ES-I3 (cell line): ENCODE data around the gene COG2.
"Not testable (repeated sequence)": the region's sequence is repeated elsewhere in the genome, so short reads cannot be mapped to it uniquely, and the experiment has no call there.

Experiments used
- H3K36me3 ChIP-seq: 2 replicates; pipeline ENCODE4 v1.6.1; 2013; ENCODE audit warnings: mild to moderate bottlenecking, low read length, control low read depth, moderate library complexity; ENCODE audit not compliant: insufficient read depth
- H3K4me1 ChIP-seq: 2 replicates; pipeline ENCODE4 v1.6.1; 2013; ENCODE audit warnings: mild to moderate bottlenecking, control low read depth, low read length; ENCODE audit not compliant: insufficient read depth
- H3K9ac ChIP-seq: 2 replicates; pipeline ENCODE4 v1.6.1; 2013; ENCODE audit warnings: low read depth, mild to moderate bottlenecking, low read length, moderate library complexity
- H3K9me3 ChIP-seq: 2 replicates; pipeline ENCODE4 v1.6.1; 2013; ENCODE audit warnings: mild to moderate bottlenecking, low read length, moderate library complexity; ENCODE audit not compliant: control insufficient read depth, insufficient read depth

COG2 gene

DNA sequence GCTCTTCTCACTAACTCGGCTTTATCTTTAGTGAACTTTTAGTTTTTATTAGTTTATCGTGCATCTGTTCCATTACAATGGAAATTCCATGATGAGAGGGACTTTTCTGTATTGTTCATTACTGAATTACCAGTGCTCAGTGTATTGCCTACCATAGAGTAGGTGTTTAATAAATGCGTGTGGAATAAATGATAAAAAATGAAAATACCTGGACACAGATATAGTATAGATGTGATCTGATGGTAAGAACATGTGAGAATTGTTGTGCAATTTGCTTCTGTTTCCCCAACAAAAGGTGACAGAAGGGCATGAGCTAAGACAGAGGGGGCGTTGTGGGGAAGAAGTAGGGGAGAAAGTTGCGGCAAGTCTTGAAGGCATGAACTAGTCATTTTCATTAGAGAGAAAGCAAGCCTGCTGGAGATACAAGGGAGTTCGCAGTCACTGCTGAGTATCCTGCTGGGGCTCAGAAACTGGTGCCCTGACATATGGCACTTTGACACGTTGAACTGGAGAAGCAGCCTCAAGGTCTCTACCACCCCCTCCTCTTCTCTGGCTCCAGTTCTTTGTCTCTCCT is 5.6 kb upstream of the COG2 start:
- no peaks in the 10 kb centered on the region for H3K4me1 ChIP-seq

DNA sequence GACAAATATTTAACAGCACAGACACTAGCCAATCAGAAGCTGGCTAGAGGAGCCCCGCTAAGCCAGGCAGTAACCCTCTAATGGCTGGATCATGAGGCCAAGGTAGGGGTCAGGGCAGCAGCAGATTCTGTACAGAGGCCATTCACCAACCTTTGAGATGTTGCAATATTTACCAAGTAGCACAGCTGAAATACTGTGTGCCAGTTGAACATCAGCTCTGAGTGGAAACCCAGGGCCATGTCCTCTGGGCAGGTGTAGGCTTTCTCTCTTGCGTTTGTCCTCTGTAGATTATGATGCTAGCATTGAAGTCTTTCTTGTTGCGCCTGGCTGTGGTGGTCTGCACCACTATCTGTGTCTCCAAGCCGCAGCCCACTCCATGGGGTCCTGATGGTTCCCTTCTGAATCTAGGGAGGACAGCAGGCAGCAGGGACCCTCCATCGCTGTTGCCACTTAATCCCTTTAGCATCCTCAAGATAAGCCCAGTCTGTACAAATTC is 2.5 kb upstream of the COG2 start:
- Histone ChIP-seq H3K9ac (no peak overlapping the region), H3K9me3 (no peaks in the 10 kb centered on the region), H3K36me3 (no peaks in the 10 kb centered on the region), H3K4me1 (peaks cover 11% of the 10 kb centered on the region; the same call in 1 of the 2 replicates)

More for the DNA sequence above, 5.6 kb upstream of the COG2 start:
- H3K9ac ChIP-seq = no peak overlapping the region
- no peaks in the 10 kb centered on the region for H3K36me3 ChIP-seq
- peaks cover 2% of the 10 kb centered on the region; the same call in 1 of the 2 replicates for H3K9me3 ChIP-seq

DNA sequence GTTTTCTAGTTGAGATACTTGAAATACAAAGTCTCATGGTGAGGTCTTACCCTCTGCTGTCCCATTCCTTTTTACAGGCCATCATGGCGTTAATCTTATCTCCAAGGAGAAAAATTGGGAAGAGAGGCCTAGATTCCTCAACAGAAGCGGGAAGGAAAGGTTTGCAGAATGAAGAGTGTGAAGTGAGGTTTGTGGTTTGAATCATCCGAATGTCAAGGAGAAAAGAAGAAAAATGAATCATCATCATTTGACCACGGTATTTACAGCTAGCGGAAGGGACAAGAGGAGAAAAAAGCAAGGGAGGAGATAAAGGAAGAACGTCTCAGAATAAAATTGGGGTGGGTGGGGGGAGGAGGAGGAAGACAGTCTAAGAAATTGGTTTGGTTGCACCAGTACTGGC is 935 bp upstream of the COG2 start:
- peaks cover 11% of the 10 kb centered on the region; the same call in 1 of the 2 replicates for H3K4me1 ChIP-seq
- H3K9ac ChIP-seq = peak overlapping the region; percentile 85

DNA sequence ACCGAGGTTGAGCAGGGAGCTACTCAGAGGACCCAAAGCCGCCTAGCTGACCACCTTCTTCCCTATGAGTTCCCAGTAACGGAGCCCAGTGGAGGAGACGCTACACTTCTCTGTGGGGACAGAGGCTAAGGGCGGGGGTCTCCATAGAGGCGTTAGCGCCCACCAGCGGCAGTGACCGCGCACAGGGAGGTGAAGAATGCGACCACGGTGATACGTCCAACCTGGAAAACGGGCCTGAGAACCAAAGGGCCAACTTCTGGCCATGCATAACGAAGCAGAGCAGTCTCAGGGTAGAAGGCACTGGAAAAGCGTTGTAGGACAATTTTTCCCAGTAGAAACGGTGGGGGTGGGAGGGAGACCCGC is 400 bp upstream of the COG2 start:
- Histone ChIP-seq H3K4me1 (peaks cover 11% of the 10 kb centered on the region; the same call in 1 of the 2 replicates), H3K9me3 (no peaks in the 10 kb centered on the region), H3K9ac (peak overlapping the region; percentile 85), H3K36me3 (no peaks in the 10 kb centered on the region; the same call in 1 of the 2 replicates)

More for the DNA sequence above, 935 bp upstream of the COG2 start:
- H3K9me3 ChIP-seq = no peaks in the 10 kb centered on the region
- H3K36me3 ChIP-seq = no peaks in the 10 kb centered on the region; the same call in 1 of the 2 replicates

DNA sequence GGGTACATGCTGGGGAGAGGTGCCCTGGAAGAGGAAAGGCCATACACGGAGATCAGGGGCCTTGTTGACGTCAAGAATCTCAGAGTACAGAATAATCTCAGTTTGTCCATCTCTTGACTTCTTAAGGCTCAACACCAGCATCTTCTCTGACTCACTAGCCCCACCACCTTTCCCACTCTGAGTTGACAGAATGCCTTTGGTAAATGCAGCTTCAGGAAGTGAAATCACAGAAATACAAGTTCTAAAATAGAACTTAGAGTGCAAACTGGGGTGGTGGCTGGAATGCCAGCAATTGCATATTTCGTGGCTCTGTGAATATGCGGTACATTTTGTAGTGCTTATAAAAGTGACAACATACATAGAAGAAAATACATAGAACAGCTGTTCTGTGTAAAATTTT is 1.6 kb downstream of the COG2 start:
- no peaks in the 10 kb centered on the region for H3K9me3 ChIP-seq

GRCh38 chr1:230646710-230647302 is 4.5 kb downstream of the COG2 start:
- no peaks in the 10 kb centered on the region; the same call in 1 of the 2 replicates for H3K36me3 ChIP-seq
- H3K9ac ChIP-seq = no peak overlapping the region

More for the DNA sequence above, 1.6 kb downstream of the COG2 start:
- Histone ChIP-seq H3K36me3 (no peaks in the 10 kb centered on the region; the same call in 1 of the 2 replicates), H3K9ac (no peak overlapping the region), H3K4me1 (peaks cover 11% of the 10 kb centered on the region; the same call in 1 of the 2 replicates)

GRCh38 chr1:230647321-230647720 is 5.0 kb downstream of the COG2 start:
- Histone ChIP-seq H3K9ac (no peak overlapping the region), H3K36me3 (no peaks in the 10 kb centered on the region; the same call in 1 of the 2 replicates), H3K4me1 (peaks cover 11% of the 10 kb centered on the region; the same call in 1 of the 2 replicates), H3K9me3 (no peaks in the 10 kb centered on the region)

More at GRCh38 chr1:230646710-230647302, 4.5 kb downstream of the COG2 start:
- Histone ChIP-seq H3K9me3 (no peaks in the 10 kb centered on the region), H3K4me1 (peaks cover 11% of the 10 kb centered on the region; the same call in 1 of the 2 replicates)

DNA sequence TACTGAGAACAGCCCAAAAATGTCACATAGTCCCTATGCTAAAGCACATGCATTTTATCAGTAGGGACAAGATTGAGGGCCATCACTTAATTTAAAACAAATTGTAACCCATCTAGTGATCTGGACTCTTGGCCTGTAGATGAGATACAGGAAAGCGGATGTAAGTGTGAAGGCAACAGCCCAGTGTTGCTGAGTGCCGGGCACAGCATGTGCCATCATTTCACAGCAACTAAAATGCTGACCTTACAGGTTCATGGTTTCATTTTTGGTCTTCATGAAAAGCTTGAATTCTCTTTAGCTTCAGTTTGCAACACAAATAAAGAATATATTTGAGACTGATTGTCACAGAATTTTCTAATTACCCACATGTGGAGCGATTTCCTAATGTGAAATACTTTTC is 5.8 kb downstream of the COG2 start:
- Histone ChIP-seq H3K36me3 (no peaks in the 10 kb centered on the region; the same call in 1 of the 2 replicates), H3K9ac (no peak overlapping the region), H3K4me1 (peaks cover 11% of the 10 kb centered on the region; the same call in 1 of the 2 replicates), H3K9me3 (no peaks in the 10 kb centered on the region)

DNA sequence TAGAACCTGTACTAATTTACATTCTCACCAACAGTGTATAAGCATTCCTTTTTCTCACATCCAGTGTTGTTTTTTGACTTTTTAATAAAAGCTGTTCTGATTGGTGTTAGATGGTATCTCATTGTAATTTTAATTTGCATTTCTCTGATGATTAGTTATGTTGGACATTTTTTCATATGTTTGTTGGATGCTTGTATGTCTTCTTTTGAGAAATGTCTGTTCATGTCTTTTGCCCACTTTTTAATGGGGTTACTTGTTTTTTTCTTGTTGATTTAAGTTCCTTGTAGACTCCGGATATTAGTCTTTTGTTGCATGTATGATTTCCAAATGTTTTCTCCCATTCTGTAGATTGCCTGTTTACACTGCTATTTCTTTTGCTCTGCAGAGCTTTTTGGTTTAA is 8.0 kb downstream of the COG2 start:
- no peaks in the 10 kb centered on the region; the same call in 1 of the 2 replicates for H3K36me3 ChIP-seq
- H3K4me1 ChIP-seq = no peaks in the 10 kb centered on the region
- no peaks in the 10 kb centered on the region for H3K9me3 ChIP-seq
- H3K9ac ChIP-seq = no peak overlapping the region

DNA sequence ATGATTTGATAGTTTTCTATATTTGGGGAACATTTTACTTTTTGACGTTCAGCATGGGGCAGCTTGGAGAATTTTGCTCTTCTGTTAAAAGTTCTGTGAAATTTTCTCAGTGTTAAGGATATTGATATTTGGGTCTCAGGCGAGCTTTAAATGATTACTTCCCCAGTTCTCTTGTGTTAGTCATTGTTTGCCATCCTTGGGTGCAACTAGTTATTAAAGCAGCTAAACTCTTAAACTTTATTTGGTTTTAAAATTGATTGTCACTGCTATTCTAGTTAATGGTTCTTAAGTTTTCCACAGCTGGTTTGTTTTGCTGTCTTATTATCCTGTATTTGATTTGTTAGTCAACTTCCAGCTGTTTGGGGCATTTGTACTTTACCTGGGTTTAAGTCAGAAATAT is 9.0 kb downstream of the COG2 start:
- H3K9me3 ChIP-seq = no peaks in the 10 kb centered on the region
- H3K36me3 ChIP-seq = no peaks in the 10 kb centered on the region; the same call in 1 of the 2 replicates
- H3K9ac ChIP-seq = no peak overlapping the region
- no peaks in the 10 kb centered on the region for H3K4me1 ChIP-seq

DNA sequence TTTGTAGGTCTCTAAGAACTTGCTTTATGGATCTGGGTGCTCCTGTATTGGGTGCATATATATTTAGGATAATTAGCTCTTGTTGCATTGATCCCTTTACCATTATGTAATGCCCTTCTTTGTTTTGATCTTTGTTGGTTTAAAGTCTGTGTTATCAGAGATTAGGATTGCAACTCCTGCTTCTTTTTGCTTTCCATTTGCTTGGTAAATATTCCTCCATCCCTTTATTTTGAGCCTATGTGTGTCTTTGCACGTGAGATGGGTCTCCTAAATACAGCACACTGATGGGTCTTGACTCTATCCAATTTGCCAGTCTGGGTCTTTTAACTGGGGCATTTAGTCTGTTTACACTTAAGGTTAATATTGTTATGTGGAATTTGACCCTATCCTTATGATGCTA is 14.4 kb downstream of the COG2 start:
- not testable (repeated sequence) for H3K36me3 ChIP-seq, H3K9ac ChIP-seq, H3K4me1 ChIP-seq, H3K9me3 ChIP-seq

DNA sequence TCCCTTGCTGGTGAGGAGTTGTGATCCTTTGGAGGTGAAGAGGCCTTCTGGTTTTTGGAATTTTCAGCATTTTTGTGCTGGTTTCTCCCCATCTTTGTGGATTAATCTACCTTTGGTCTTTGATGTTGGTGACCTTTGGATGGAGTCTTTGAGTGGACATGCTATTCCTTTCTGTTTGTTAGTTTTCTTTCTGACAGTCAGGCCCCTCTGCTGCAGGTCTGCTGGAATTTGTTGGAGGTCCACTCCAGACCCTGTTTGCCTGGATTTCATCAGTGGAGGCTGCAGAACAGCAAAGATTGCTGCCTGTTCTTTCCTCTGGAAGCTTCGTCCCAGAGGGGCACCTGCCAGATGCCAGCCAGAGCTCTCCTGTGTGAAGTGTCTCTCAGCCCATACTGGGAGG is 15.8 kb downstream of the COG2 start:
- not testable (repeated sequence) for H3K36me3 ChIP-seq, H3K9me3 ChIP-seq, H3K9ac ChIP-seq, H3K4me1 ChIP-seq

DNA sequence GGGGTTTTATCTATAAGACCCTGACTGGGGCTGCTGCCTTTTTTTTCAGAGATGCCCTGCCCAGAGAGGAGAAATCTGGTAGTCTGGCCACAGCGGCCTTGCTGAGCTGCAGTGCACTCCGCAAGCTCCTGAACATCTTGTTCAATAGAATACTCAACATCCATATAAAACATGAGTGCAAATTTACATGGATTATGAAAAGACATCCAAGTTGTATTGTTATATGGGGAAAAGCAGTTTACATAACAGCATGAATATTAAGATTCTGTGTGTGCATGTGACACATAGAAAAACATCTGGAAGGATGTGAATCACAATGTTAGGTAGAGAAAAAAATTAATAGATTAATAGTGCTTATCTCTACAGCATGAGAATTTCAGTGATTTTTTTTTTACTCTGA is 16.4 kb downstream of the COG2 start:
- Histone ChIP-seq H3K9ac (no peak overlapping the region), H3K36me3 (peaks cover 3% of the 10 kb centered on the region; the same call in 1 of the 2 replicates), H3K9me3 (no peaks in the 10 kb centered on the region), H3K4me1 (no peaks in the 10 kb centered on the region)

DNA sequence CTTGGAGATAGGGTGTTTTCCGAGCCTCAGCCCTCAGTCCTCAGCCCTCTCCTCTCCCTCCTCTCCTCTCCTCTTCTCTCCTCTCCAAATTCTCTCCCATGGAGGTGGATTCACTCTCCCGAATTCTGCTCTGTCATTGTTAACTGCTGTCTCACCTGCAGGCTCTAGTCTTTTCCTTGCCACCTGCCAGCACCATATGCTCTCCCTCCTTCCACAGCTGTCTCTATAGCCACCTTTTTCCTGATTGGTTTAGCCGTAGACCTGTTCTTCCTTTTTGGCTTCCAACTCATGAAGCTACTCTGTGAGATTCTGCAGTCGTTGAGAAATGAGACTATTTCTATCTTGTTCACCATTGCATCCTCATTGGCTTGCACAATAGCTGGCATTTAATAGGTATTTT is 19.7 kb downstream of the COG2 start:
- H3K4me1 ChIP-seq = no peaks in the 10 kb centered on the region
- no peak overlapping the region for H3K9ac ChIP-seq
- H3K9me3 ChIP-seq = no peaks in the 10 kb centered on the region
- H3K36me3 ChIP-seq = peaks cover 6% of the 10 kb centered on the region

GRCh38 chr1:230668227-230668626 is 25.9 kb downstream of the COG2 start:
- H3K9me3 ChIP-seq = no peaks in the 10 kb centered on the region
- no peaks in the 10 kb centered on the region for H3K4me1 ChIP-seq
- H3K36me3 ChIP-seq = peaks cover 7% of the 10 kb centered on the region
- no peak overlapping the region for H3K9ac ChIP-seq
